LHCN-M2 (cell line): ENCODE results near the gene PPARA. TPM values are rescaled to one million over a fixed set of nuclear protein-coding genes. Genes with fewer than 3 reads are reported as not detected.
"Not testable (repeated sequence)": the region's sequence is repeated elsewhere in the genome, so short reads cannot be mapped to it uniquely, and the experiment has no call there.

Experiments
- DNase-seq: peaks from one replicate; pipeline ENCODE4 v3.0.0-alpha.2; 2012; ENCODE audit warnings: low read depth
- total RNA-seq: library from RNA; depleted of rRNA; stranded (reverse); fragments of >200 nt; gene quantifications from 2 replicates; pipeline ENCODE4 v1.2.3, GENCODE V29; 2014

PPARA gene
- total RNA-seq, 1 experiment from 2014 or later: 6.3 TPM

DNA sequence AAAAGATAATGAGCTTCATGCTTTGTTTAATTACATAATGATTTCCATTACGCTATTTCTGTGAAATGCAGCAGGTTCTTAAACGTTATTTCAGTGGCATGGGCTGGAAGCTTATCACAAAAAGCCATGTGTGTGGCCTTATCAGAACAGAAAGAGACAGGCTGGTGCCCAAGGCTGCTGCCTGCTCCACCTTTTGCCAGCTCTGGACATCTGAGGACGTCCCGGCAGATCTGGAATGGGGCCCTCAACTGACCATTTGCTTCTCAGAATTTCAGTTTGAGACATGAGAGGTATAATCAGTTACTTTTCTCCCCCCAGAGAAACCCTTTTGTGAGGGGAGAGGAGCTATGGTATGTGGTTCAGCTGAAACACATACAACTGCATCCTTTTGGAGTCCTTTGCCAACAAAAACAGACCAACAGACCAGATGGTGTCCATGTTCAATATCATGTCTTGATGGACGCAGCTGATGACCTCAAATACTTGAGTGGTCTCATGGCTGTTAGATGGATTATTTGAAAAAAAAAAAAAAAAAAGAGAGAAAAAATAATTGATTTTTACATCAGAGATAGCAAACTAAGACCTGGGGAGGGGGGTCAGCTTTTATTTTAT, 91.2 kb downstream of the PPARA start:
- DNase-seq: no peak

DNA sequence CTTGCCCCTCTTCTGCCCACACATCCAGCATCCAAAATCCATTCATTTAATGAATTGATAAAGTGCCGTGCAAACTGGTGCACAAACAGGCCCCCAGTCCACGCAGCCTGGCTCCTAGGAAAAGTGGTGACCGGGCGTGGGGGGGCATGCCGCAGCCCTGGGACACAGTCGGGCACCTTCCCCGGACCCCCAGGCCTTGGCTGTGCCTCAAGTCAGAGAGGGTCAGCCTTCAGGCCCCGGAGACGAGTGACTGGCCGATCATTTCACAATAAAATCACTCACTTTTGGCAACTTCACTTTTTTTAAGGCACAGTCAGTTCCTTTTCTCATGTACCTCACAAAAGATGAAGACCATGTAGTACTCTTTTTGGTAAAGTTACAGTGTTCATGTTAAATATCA, 91.8 kb downstream of the PPARA start:
- DNase-seq: no peak

DNA sequence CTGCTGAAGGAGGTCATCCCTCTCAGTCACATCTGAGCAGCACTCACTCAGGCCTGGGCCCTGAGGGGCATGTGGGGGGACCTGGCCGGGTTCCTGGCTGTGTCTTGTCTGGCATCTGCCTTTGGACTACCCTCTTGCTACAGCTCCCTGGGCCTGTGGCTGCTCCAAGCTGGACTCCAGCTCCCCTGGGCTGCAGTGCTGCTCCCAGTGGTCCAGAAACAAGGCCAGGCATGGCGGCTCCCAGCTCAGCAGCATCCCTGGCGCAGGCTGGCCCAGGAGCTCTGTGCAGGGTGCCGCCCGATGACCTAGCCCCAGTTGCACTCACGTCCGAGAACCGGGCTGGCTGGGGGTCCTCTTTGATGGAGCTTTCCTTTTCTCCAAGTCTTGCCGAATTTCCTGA, 94.4 kb downstream of the PPARA start:
- DNase-seq: no peak

DNA sequence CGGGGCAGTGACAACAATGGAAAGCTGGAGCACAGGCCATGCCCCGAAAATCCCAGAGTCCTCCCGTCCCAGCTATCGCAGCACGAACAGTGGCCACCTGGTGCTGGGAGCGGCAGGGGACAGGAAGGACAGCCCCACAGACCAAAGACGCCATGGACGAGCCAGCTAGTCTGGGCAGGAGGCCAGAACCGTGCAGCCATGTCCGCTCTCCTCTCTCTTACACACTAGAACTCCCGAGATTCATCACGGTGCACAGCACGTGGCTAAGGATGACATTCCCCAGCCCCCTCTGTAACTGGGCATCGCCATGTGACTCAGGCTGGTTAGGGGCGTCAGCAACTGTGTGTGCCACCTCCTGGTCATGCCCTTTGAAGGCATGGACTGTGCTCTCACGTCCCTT, 95.2 kb downstream of the PPARA start:
- DNase-seq: peak; percentile 4

DNA sequence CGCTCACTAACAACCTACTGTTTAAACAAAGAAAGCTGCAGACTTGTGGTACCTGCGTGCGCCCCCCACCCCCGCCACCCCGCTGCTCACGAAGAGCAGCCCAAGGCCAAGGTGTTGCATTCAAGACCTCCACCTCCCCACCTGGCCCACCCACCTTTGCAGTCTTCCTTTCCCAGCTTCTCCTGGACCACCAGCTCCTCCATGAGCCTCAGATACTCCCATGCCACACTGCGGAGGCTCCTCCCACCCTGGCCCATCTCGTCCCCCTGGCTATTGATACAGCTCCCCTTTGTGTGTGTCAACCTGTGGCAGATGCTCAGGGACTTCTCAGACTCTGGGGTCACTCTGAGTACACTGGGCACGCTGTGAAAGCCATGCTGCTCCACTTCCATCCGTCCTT, 95.9 kb downstream of the PPARA start:
- DNase-seq: no peak

DNA sequence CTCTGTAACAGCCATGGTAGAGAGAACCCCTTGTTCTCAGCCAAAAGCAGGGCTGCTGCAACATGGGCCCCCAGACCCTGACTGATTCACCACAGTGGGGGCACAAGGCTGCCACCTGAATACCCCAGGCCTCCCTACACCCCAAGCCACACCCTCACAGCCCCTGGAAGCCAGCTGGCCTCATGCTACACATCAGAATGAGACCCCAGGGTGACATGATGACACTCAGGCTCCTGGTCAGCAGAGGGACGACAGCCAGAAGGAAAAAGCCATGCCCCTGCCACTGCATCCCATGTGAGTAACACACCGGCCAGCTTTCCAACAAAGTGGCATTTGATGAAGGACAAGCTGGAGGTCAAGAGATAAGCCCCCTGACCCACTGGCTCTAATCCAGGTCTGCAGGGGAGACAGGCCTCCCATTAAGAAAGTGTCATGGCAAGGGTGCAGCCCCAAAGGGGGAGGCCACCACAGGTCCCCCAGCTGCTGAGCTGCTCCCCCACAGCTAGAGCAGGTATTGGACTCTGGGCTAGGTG, 97.2 kb downstream of the PPARA start:
- no peak for DNase-seq

DNA sequence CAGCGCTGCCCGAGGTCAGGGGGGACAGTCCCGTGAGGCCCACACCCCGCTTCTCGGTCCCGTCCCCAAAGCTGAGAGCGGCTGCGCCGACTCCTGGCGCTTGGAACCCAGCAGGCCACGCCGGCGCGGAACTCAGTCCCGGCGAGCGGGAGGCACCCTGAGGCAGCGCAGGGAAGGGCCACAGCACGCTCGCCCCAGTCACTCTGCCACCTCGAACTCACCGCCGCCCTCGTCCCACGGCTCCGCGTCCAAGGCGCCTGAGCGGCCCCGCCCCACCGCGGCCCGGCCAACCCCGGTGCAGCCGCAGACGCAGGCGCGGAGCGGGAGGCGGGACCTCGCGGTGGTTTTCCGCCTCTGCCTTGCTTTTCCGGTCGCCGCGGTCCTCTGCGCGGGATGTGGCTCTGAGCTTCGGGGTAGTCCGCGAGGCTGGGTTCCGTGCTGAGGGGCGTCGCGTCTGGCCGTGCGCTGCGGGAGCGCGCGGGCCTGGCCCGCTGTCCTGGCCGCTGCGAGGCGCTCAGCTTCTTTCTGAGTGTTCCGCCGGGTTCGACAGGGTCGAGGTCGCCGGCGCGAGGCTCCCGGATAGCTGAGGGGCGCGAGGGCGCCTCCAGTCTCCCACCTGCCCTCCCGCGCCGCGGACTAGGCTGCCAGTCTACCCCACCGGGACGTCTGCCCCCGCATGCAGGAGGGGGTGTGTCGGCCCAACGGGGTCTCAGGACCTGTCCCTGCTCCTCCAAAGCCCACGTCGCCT, 99.9 kb downstream of the PPARA start, which contains the start of gene CDPF1:
Gene CDPF1 (minus strand): TSS at position 259 of the 748 bp plus-strand sequence. CDS start 2,009 bp downstream, outside the sequence.
- DNase-seq: peak; percentile 84

DNA sequence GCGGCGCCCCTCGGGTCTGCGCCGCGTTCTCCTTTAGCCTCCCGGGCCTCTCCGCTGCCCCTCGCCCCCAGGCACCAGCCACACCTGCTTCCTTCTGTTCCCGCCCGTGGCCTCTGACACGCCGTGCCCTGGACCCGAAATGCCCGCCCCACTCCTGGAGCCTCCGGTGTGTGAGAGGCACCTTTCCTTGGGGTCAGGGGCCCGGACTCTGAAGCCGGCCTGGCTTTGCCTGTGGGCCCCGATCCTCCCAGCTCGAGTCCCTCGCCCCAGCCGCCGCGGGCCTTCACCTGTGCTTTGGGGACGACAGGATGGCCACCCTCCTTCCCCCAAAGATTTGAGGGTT, 100.4 kb downstream of the PPARA start:
- no peak for DNase-seq

DNA sequence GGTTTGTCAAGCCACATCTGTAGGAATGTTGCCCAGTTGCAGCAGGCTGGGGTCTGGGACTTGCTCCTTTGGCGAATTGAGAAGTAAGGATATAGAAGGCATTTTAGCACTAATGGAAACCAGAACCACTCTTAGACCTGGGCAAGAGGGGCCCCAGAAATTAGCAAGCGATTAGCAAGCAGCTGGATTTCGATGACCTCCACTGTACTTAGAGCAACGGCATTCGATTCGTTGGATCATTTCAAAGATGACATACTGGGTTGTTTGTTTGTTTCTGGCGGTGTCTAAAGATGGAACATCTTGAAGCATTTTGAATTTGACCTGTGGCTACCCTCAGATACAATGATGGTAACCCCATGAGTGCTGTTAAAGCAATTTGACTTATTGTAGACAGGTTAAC, 100.9 kb downstream of the PPARA start:
- peak; percentile 9 for DNase-seq

DNA sequence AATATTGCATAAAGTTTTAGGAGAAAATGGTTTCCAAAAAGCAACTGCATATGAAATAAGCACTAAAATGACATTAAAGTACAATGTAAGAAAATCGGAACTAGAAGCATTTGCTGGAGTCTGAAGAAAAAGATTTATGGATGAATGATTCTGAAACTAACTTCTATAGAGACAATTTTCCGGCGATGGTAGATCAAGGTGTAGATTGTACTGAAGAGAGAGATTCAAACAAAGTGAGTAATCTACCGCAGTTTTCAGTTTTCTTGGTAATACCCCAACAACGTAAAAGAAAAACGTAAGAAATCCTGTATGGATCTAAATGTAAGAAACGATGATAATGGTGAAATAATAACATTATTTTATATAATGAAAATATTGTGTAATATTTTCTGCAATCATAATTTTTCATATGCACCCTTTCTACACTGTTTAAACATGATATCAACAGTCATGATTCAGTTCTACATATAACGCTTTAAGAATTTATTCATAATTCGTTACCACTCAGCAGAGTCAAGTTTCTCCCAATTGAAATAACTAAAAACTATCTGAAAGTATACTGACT, 101.6 kb downstream of the PPARA start:
- no peak for DNase-seq

DNA sequence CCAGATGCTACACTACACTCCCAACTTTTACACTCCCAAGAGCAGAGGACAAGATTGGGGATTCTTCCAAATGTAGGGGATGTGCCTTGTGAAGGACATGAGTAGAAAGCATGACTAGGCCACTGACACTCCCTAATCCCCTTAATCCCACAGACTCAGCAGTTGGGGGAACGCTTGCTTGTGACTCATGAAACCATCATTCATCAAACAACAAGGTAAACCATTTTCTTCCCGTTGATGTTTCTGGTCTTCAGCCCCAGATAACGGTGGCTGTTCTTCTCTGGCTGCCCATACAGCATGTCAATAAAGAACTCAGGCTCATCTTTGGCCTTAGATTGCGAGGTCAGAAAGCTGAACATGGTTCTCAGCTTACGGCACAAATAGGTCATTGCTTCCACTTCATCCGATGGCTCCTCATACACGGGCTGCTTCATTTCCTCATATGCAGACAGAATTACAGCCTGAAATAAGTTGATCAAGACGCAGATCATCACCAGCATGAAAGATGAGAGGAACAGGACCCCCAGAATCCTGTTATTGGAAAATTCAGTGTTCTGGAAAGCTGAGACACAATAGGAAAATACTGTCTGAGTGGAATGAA, 106.1 kb downstream of the PPARA start:
- DNase-seq: peak; percentile 87

DNA sequence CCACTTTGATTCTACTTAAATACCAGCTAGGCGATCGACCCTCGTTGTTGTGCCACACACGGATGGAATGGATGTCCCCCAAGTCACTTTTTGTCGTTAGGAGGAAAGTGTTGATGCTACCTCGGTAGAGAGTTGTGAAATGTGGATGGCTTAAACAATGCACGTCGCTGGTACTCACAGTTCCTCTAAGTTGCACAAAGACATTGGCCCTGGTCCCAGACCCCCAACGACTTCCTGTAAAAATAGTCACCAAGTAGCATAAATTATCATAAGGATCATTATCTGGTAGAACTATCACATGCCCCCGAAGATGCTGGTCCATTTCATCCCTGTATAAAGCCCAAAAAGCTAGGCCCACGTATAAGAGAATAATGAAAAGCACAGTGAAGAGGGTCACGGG, 109.0 kb downstream of the PPARA start:
- no peak for DNase-seq

DNA sequence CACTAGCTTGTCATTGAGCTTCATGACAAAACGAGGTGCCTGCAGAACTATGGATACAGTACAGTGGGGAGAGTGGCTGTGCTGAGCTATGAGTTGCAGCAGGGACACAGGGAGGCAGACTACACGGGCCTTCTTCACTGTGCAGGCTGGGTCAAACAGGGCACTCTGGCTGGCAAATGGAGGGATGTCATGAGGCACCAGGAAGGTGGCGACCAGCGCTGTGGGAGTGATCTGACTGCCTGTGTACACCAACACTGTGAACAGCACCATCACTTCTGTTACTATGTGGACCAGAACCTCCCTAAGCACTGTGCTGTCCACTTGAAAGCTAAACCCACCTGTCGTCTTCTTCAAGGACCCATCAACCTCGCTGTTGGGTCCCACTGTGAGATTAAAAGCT, 109.7 kb downstream of the PPARA start:
- no peak for DNase-seq

DNA sequence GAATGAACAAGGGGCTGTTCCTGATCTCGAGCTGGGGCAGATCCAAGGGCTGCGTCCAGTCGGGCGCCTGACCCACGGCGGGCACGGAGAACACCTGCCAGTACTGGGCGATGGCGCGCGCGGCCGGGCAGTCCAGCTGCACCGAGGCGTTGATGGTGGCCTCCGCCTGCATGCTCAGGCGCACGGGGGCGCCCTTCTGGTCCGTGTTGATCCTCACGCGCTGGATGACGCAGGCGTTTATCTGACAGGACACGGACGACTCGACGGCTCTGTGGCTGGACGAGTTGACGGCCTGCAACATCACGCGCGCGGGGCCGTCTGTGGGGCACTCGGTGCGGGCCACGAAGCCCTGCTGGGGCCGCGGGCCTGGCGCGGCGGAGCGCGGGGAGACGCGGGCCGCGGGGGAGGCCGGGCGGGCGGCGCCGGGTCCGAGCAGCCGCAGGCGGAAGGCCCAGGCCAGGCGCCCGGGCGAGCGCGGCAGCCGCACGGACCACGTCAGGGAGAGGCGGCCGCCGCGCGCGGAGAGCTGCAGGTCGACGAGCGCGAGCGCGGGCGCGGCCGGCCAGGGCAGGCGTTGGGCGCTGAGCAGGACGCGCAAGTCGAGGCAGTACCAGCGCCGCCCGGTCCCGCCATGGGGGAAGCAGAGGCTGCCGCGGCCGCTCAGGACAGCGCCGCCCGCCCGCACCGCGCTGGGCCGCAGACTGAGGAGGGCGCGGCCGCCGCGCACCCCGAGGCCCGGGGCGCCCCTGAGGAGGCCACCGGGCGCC, 112.3 kb downstream of the PPARA start:
- DNase-seq: no peak

DNA sequence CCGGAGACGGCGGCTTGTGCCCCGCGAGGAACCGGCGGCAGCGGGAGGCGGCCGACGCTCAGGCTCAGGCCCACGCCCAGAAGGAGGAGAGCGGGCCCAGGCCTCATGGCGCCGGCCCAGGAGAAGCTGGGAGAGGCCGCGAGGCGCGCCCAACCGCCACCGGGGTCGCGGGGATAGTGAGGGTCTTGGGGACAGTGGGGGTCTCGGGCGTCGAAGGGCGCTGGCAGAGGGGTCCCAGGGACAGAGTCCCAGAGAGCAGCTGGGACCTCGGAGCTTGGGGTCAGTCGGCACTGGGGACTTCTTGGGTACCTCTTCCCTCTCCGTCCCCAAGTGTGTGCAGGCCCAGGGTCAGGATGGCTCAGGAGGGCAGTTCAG, 112.9 kb downstream of the PPARA start, which contains the start of gene PKDREJ:
Gene PKDREJ (minus strand): TSS at position 128 of the 375 bp plus-strand sequence. CDS start 21 bp downstream, at position 107.
- DNase-seq: no peak

DNA sequence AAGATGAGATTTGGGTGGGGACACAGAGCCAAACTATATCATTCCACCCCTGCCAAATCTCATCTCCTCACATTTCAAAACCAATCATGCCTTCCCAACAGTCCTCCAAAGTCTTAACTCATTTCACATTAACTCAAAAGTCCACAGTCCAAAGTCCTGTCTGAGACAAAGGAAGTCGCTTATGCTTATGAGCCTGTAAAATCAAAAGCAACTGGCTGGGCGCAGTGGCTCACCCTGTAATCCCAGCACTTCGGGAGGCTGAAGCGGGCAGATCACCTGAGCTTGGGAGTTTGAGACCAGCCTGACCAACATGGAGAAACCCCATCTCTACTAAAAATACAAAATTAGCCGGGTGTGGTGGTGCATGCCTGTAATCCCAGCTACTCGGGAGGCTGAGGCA, 114.2 kb downstream of the PPARA start:
- DNase-seq: not testable (repeated sequence)

DNA sequence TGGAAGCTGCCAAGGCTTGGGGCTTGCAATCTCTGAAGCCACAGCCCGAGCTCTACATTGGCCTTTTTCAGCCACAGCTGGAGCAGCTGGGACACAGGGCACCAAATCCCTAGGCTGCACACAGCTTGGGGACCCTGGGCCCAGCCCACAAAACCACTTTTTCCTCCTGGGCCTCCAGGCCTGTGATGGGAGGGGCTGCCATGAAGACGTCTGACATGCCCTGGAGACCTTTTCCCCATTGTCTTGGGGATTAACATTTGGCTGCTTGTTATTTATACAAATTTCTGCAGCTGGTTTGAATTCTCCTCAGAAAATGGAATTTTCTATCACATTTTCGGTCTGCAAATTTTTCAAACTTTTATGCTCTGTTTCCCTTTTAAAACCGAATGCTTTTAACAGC, 115.3 kb downstream of the PPARA start:
- DNase-seq: not testable (repeated sequence)

DNA sequence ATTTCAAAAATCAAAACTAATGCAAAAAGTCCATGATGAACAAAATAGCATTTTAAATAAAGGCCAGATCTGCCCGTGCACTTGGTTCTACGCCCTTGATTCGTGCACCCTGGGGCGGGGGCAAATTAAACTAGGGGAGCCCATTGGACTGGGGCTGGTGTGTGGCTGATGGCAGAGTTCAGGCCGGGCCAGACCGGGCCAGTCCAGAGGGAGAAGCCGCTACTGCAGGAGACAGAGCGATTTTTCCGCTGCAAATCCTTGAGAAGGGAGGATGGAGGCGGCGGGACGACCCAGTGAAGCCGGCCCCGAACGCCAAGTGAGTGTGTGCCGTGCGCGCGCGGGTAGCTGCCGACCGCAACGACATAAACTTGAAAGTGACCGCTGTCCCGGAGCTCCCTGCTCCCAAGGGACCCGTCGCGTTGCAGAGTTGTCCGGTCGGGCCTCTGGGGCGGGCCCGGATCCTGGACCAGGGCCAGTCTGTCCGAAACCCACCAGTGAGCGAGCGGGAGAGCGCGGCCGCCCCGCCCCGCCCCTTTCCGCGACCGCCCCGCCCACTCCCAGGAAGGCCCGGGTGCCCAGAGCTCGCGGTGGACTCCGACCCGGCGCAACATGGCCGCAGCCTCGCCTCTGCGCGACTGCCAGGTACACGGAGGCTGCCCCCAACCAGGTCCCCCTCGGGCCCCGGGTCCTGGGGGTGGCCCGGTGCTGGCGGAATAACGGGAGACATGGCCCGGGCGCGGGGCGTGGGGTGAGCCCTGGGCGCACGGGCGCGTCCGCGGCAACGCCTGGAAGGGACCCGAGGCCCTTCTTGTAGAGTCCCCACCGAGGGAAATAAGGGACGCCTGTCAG, 117.3 kb downstream of the PPARA start, which contains the start of gene TTC38:
Gene TTC38 (plus strand): TSS at position 578 of the 849 bp plus-strand sequence. CDS start 32 bp downstream, at position 610.
- peak; percentile 85 for DNase-seq

DNA sequence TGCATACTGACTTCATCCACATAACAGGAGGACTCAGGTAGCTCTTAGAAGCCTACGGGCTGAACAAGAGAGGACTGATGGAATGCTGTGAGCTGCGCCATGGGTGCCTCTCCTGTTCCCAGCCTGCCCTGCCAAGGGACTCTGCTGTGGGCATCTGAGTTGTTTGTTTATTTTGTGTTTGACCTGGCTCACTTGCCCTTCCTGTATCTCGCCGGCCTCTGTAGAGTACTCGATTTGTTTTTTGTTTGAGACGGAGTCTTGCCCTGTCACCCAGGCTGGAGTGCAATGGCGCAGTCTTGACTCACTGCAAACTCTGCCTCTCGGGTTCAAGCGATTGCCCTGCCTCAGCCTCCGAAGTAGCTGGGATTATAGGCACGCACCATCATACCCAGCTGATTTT, 119.2 kb downstream of the PPARA start:
- DNase-seq: no peak

DNA sequence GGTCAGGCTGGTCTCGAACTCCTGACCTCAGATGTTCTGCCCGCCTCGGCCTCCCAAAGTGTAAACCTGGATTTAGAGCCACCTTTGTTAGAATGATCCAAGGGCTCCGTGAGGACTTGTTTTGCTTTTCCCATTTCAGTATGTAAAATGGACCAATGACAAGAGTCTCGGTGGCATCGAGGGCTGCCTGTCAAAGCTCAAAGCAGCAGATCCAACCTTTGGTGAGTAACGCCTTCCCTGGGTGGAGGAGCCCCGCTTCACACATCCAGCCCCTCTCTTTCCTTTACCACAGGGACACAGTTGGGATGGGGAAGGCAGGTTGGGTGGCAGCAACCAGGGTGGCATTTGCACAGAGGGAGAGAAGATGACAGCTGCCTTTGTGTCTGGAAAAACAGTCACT, 121.9 kb downstream of the PPARA start:
- no peak for DNase-seq
